ENCODE data around the gene TCF7L1. TPM values are rescaled to one million over a fixed set of nuclear protein-coding genes. Genes with fewer than 3 reads are reported as not detected.

TCF7L1 gene
- total and polyA plus RNA-seq, 2 of the 13 experiments (the other 11 are each of a cell fraction or from before 2014, with no cell fraction given) = 0.04 to 0.15 TPM

DNA sequence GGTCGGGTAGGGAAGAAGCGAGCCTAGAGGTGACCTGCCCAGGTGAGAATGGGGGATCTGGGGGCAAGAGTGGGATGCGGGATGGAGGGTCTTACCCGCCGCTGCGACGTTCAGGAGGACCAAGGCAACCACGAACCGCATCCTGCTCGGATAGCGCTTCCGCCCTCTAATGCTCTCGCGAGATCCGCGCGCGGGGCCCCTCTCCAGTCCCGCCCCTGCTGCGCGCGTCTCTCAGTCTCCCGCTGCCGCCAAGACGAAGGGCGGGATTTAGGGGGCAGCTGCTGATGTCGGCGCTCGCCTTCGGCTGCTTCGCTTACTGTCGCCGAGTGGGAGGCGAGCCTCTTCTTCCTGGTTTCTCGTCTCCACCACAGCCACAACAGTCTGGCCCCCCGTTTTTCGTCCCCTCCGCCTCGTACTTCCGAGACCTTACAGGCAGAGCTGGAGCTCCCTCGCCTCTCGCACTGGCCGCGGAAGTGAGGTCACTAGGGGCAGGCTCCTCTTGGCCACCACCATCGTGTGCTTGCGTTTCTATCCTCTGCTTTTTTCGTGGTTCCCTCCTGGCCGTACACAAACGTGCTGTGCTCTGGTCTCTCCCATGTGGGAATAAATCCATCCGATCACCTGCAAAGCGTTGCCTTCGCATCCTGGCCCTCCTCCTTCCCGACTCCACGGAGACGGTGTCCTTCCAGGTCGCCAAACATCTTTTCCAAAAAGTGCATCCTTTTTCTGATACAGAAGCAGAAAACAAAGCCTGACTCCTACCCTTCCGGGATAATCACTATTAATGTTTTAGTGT lies 194.8 kb downstream of the TCF7L1 start, which contains the start of gene TGOLN2 (continued):
- TF ChIP-seq ZNF451 (CRISPR knock-in tag; IDR thresholded peaks at IDR 0.05) (peak; percentile 94), ZNF234 (CRISPR knock-in tag; conservative IDR thresholded peaks at IDR 0.05) (no peak), NFE2 (CRISPR knock-in tag; IDR thresholded peaks at IDR 0.05) (no peak), TBX3 (IDR thresholded peaks at IDR 0.05; ENCODE audit: borderline replicate concordance) (peak; percentile 33; the same call in 1 of the 2 replicates), GZF1 (CRISPR knock-in tag; IDR thresholded peaks at IDR 0.05) (0 out of 2 replicates have a peak, but pooled peaks have one; percentile 73), ZNF766 (CRISPR knock-in tag; IDR thresholded peaks at IDR 0.05; ENCODE audit: borderline replicate concordance) (peak; percentile 96), SAP130 (CRISPR knock-in tag; IDR thresholded peaks at IDR 0.05; ENCODE audit: low read depth) (peak; percentile 92), SMAD3 (CRISPR knock-in tag; IDR thresholded peaks at IDR 0.05) (peak; percentile 94; the same call in 1 of the 2 replicates), FIP1L1 (IDR thresholded peaks at IDR 0.05; ENCODE audit: borderline replicate concordance, insufficient read depth, low read depth, low read length) (0 out of 2 replicates have a peak, but pooled peaks have one; percentile 83), ZKSCAN5 (CRISPR knock-in tag; IDR thresholded peaks at IDR 0.05) (peak; percentile 83; the same call in 1 of the 2 replicates), RCOR2 (CRISPR knock-in tag; IDR thresholded peaks at IDR 0.05) (0 out of 2 replicates have a peak, but pooled peaks have one; percentile 44), RARA (CRISPR knock-in tag; IDR thresholded peaks at IDR 0.05) (peak; percentile 60), ATF1 (CRISPR knock-in tag; IDR thresholded peaks at IDR 0.05) (no peak), CEBPG (CRISPR knock-in tag; IDR thresholded peaks at IDR 0.05) (peak; percentile 50)
- TF ChIP-seq, protein P1, sequence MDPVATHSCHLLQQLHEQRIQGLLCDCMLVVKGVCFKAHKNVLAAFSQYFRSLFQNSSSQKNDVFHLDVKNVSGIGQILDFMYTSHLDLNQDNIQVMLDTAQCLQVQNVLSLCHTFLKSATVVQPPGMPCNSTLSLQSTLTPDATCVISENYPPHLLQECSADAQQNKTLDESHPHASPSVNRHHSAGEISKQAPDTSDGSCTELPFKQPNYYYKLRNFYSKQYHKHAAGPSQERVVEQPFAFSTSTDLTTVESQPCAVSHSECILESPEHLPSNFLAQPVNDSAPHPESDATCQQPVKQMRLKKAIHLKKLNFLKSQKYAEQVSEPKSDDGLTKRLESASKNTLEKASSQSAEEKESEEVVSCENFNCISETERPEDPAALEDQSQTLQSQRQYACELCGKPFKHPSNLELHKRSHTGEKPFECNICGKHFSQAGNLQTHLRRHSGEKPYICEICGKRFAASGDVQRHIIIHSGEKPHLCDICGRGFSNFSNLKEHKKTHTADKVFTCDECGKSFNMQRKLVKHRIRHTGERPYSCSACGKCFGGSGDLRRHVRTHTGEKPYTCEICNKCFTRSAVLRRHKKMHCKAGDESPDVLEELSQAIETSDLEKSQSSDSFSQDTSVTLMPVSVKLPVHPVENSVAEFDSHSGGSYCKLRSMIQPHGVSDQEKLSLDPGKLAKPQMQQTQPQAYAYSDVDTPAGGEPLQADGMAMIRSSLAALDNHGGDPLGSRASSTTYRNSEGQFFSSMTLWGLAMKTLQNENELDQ (CRISPR knock-in tag; IDR thresholded peaks at IDR 0.05; ENCODE audit: borderline replicate concordance) = no peak
- TF ChIP-seq, protein P2, sequence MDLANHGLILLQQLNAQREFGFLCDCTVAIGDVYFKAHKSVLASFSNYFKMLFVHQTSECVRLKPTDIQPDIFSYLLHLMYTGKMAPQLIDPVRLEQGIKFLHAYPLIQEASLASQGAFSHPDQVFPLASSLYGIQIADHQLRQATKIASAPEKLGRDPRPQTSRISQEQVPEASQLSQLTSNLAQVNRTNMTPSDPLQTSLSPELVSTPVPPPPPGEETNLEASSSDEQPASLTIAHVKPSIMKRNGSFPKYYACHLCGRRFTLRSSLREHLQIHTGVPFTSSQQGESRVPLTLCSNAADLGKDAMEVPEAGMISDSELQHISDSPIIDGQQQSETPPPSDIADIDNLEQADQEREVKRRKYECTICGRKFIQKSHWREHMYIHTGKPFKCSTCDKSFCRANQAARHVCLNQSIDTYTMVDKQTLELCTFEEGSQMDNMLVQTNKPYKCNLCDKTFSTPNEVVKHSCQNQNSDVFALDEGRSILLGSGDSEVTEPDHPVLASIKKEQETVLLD (CRISPR knock-in tag; IDR thresholded peaks at IDR 0.05; ENCODE audit: low read depth) = no peak
- TF ChIP-seq, protein P3, sequence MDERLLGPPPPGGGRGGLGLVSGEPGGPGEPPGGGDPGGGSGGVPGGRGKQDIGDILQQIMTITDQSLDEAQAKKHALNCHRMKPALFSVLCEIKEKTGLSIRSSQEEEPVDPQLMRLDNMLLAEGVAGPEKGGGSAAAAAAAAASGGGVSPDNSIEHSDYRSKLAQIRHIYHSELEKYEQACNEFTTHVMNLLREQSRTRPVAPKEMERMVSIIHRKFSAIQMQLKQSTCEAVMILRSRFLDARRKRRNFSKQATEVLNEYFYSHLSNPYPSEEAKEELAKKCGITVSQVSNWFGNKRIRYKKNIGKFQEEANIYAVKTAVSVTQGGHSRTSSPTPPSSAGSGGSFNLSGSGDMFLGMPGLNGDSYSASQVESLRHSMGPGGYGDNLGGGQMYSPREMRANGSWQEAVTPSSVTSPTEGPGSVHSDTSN (CRISPR knock-in tag; IDR thresholded peaks at IDR 0.05) = no peak
- TF ChIP-seq, protein P4, sequence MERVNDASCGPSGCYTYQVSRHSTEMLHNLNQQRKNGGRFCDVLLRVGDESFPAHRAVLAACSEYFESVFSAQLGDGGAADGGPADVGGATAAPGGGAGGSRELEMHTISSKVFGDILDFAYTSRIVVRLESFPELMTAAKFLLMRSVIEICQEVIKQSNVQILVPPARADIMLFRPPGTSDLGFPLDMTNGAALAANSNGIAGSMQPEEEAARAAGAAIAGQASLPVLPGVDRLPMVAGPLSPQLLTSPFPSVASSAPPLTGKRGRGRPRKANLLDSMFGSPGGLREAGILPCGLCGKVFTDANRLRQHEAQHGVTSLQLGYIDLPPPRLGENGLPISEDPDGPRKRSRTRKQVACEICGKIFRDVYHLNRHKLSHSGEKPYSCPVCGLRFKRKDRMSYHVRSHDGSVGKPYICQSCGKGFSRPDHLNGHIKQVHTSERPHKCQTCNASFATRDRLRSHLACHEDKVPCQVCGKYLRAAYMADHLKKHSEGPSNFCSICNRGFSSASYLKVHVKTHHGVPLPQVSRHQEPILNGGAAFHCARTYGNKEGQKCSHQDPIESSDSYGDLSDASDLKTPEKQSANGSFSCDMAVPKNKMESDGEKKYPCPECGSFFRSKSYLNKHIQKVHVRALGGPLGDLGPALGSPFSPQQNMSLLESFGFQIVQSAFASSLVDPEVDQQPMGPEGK (CRISPR knock-in tag; IDR thresholded peaks at IDR 0.05) = peak; percentile 77
- TF ChIP-seq, protein P5, sequence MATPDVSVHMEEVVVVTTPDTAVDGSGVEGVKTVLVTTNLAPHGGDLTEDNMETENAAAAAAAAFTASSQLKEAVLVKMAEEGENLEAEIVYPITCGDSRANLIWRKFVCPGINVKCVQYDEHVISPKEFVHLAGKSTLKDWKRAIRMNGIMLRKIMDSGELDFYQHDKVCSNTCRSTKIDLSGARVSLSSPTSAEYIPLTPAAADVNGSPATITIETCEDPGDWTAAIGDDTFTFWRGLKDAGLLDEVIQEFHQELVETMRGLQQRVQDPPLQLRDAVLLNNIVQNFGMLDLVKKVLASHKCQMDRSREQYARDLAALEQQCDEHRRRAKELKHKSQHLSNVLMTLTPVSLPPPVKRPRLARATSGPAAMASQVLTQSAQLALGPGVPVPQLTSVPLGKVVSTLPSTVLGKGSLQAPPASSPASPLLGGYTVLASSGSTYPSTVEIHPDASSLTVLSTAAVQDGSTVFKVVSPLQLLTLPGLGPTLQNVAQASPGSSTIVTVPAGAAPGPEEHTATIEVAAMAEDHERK (CRISPR knock-in tag; IDR thresholded peaks at IDR 0.05; ENCODE audit: low read depth) = no peak

Data from HepG2 (cell line).